Epithelial cell of esophagus (primary cell): ENCODE data around the gene CES1.
"Not testable (repeated sequence)": the region's sequence is repeated elsewhere in the genome, so short reads cannot be mapped to it uniquely, and the experiment has no call there.

Experiments
- DNase-seq: peaks from one replicate; pipeline ENCODE4 v3.0.0; 2010; ENCODE audit warnings: low read depth
- H3K4me3 ChIP-seq: 2 replicates; pipeline ENCODE4 v1.5.1; 2011; ENCODE audit warnings: mild to moderate bottlenecking, low read length, control low read depth
- CTCF ChIP-seq: IDR thresholded peaks from 2 replicates; pipeline ENCODE4 v1.5.1; 2011; ENCODE audit warnings: low read depth, mild to moderate bottlenecking, low read length, control low read depth, inconsistent platforms; ENCODE audit not compliant: insufficient read depth; ENCODE audit errors: missing control alignments

CES1 gene

DNA sequence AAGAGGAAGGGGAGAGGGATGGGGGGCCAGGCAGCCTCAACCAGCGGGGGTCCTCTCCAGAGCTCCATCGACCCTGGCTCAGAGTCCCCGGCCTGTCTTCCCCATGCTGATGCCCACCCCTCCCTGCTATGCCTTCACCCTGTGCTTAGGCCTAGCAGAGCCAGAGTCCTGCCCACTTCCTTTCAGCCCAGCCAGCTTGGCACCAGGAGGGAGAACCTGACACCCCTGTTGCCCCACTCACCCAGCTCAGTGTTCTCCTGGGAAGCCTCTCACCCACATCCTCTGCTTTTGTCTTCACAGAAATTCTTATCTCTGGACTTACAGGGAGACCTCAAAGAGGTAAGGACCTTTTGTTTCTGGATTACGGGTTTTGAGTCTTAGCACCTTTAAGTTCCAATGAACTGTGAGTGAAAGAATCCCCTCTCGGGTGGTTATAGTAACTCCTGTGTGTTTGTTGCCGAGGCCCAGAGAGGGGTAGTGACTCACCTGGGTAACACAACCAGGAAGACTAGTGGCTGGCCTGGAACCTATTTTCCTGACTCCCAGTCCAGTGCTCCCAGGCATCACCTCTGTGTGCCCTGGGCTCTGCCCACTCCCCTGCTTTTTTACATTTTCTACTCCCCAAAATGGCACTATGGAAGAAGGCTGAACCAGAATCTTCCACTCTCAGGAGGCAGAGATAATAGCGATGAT is 53.3 kb downstream of the CES1 start:
- no peak overlapping the region for H3K4me3 ChIP-seq
- no peak for TF ChIP-seq CTCF
- DNase-seq, result no peak

DNA sequence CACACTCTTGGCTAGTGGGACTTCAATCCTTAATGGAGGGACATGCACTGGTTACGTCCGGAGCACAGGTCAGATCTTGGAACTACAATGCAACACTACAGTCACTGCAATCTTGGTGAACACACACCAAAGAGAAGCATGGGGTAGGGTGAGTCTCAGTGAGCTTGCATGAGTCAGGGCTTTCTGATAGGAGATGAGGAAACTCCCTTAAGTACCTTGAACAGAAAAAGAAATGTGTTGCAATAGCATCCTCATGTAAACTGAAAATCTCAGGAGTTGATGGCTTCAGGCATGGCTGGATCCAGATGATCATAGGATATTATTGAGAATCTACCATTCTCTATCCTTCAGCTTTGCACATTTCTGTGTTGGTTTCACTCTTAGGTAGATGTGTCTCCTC is 54.1 kb downstream of the CES1 start:
- no peak for TF ChIP-seq CTCF
- H3K4me3 ChIP-seq, result no peak overlapping the region
- DNase-seq, result no peak

GRCh38 chr16:55775857-55776256 is 57.0 kb downstream of the CES1 start:
- no peak for DNase-seq
- H3K4me3 ChIP-seq, result no peak overlapping the region
- no peak for TF ChIP-seq CTCF

DNA sequence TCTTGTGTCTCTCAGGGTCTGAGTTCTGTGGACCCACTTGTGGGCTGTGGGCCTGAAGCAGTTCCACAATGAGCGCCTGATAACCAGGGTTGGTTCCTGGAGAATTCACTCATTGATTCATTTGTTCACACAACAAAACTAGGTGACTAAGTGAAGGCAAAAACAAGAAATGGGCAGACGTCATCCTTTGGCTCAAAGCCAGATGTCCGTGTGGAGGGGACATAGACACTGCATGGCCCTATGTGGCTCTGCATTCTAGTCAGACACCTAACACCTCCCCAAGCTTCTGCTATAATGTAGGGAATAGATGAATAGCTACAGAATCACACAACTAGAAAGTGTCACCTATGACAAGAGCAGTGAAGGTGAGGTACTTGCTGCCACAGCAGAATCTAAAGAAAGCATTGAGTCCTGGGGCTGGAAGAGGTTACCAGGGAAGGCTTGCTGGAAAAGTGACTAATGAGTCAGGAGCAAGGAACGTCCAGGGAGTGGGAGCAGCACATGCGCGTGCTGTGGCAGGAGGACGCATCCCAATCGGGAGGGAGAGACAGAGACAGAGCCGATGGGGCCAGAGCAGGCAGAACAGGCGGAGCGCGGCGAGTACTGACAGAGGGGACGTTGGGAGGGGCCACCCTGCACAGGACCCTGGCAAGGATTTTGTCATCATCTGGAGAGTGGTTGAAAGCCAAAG is 58.9 kb downstream of the CES1 start:
- no peak for TF ChIP-seq CTCF
- DNase-seq, result no peak
- no peak overlapping the region for H3K4me3 ChIP-seq

- TF ChIP-seq CTCF, result no peak
- no peak for DNase-seq
- no peak overlapping the region for H3K4me3 ChIP-seq
These were observed 67.7 kb downstream of the CES1 start for GRCh38 chr16:55765161-55765560.

DNA sequence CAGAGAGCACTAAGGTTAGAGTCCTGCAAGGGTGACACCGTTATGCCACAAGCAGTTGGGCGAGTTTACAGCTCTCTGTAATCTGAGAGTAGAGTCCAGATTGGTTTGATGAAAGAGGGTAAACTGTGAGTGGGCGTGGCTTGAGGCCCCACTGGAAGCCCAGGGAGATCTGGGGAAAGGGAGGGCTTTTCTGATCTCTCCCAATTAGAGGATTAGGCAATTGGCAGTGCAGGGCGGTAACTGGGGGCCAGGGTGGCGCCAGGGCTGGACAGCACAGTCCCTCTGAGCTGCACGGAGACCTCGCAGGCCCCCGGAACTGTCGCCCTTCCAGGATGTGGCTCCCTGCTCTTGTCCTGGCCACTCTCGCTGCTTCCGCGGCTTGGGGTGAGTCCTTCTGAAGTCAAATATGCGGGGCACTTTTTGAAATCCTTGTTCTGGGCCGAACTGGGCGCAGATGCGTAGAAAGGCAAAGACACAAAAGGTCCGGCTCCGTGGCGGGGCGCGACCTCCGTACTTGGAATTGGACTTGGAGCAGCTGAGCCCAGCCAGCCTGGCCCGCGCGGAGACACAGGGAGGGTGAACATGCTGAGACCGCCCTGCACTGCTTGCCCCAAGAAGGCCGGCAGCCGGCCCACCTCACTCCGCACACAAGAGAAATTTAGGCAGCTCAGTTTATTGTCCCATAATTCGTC is 72.4 kb downstream of the CES1 start:
- DNase-seq, result no peak
- TF ChIP-seq CTCF, result no peak

GRCh38 chr16:55759965-55760309 is 73.0 kb downstream of the CES1 start:
- not testable (repeated sequence) for H3K4me3 ChIP-seq, DNase-seq

More for the DNA sequence above, 72.4 kb downstream of the CES1 start:
- H3K4me3 ChIP-seq, result no peak overlapping the region

DNA sequence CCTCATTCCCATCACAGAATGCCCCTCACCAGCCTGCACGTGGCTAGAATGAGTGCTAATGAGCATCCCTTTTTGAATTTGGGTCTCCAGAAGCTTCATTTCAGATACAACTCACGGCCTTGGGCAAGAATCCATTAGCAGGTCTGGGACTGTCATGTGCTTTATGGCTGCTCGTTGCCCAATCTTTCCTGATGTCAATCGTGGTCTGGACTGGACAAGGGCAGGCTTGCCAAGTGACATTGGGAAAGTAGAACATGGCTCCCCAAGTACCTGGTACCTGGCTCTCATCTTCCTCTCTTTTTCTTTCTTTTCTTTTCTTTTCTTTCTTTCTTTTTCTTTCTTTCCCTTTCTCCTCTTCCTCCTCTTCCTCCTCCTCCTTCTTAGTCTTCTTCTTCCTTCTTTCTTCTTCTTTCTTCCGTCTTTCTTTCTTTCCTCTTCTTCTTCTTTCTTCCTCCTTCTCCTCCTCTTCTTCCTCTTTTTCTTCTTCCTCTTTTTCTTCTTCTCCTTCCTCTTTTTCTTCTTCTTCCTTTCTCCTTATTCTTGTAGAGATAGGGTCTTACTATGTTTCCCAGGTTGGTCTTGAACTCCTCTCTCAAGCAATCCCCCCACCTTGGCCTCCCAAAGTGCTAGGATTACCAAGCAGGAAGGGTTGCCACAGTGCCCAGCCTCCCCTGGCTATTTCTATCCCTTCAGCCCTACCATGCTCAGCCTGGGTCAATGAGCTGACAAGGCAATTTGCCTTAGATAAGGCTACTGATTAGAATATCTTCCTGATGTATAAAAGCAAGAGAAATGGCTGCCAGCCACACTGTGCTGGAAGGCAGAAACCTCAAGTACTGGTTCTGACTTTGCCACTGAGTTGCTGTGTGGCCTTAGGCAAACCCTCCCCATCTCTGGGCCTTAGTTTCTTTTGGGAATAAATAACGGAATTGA is 75.0 kb downstream of the CES1 start:
- H3K4me3 ChIP-seq, DNase-seq: not testable (repeated sequence)
